Lower leg skin (tissue), 3 donors: Measurements from ENCODE around the gene ZCWPW1.

Experiments
- CTCF ChIP-seq, 3 donors: fragments of 450-650 bp; IDR thresholded peaks; one replicate each; pipeline ENCODE4 v1.5.1; 2016; ENCODE audit warnings: antibody characterized with exemption in 3 of 3, mild to moderate bottlenecking in 3 of 3, moderate library complexity in 2 of 3
- POLR2A ChIP-seq, 2 donors: fragments of 450-650 bp; IDR thresholded peaks; one replicate each; pipeline ENCODE4 v1.6.1; 2016 to 2017; ENCODE audit warnings: antibody characterized with exemption in 2 of 2, mild to moderate bottlenecking in 1 of 2, moderate library complexity in 1 of 2

GRCh38 chr7:100366411-100367250 lies 61.9 kb downstream of the ZCWPW1 start:
- TF ChIP-seq CTCF (IDR thresholded peaks at IDR 0.05) = no peak
- TF ChIP-seq POLR2A (IDR thresholded peaks at IDR 0.05) = no peak
